Activated CD8-positive, alpha-beta memory T cell treated with anti-CD3 and anti-CD28 coated beads, Interleukin-2, amount 50 U/mL, for 48 hours (primary cell): ENCODE results near the gene ANO7.
A peak's percentile ranks its signal among the peaks of the same experiment; 100 is the strongest.

Source experiments
- DNase-seq: peaks from one replicate; pipeline ENCODE4 v3.0.0-alpha.2; 2020

ANO7 gene

GRCh38 chr2:241230435-241230834 lies 42.0 kb downstream of the ANO7 start:
- DNase-seq: no peak

- DNase-seq: no peak
Measured at GRCh38 chr2:241232736-241233575, 44.5 kb downstream of the ANO7 start.

- DNase-seq: no peak
Measured at GRCh38 chr2:241234066-241234790, 45.8 kb downstream of the ANO7 start.

- DNase-seq: no peak
Measured at GRCh38 chr2:241234962-241235740, 46.7 kb downstream of the ANO7 start.

GRCh38 chr2:241235859-241236593 lies 47.5 kb downstream of the ANO7 start:
- DNase-seq: no peak

- no peak for DNase-seq
Measured at GRCh38 chr2:241237047-241237446, 48.6 kb downstream of the ANO7 start.

GRCh38 chr2:241237949-241238371 lies 49.5 kb downstream of the ANO7 start:
- DNase-seq: no peak

GRCh38 chr2:241238693-241239198 lies 50.3 kb downstream of the ANO7 start:
- no peak for DNase-seq

GRCh38 chr2:241239552-241240202 lies 51.2 kb downstream of the ANO7 start:
- DNase-seq: no peak

- no peak for DNase-seq
Measured at GRCh38 chr2:241240320-241241004, 52.0 kb downstream of the ANO7 start.

GRCh38 chr2:241241669-241242068 lies 53.2 kb downstream of the ANO7 start:
- no peak for DNase-seq

GRCh38 chr2:241242306-241242705 lies 53.8 kb downstream of the ANO7 start:
- DNase-seq: no peak

GRCh38 chr2:241244368-241244767 lies 55.9 kb downstream of the ANO7 start:
- DNase-seq: no peak

- DNase-seq: no peak
Measured at GRCh38 chr2:241248289-241248688, 59.8 kb downstream of the ANO7 start.

GRCh38 chr2:241248897-241249296 lies 60.4 kb downstream of the ANO7 start:
- DNase-seq: no peak

GRCh38 chr2:241249654-241250053 lies 61.2 kb downstream of the ANO7 start:
- DNase-seq: no peak

- no peak for DNase-seq
Measured at GRCh38 chr2:241252778-241253475, 64.5 kb downstream of the ANO7 start.

GRCh38 chr2:241254904-241255351 lies 66.5 kb downstream of the ANO7 start:
- no peak for DNase-seq

- peak; percentile 44 for DNase-seq
Measured at GRCh38 chr2:241255542-241256167, 67.2 kb downstream of the ANO7 start.

- DNase-seq: peak; percentile 6
Measured at GRCh38 chr2:241256168-241256545, 67.7 kb downstream of the ANO7 start.
